SK-N-MC (cell line): Measurements from ENCODE around the gene DAZAP1.

Source experiments
- EZH2 ChIP-seq: fragments of 200-600 bp; sonication (generic); IDR thresholded peaks from one replicate; pipeline ENCODE4 v1.6.1; 2017; ENCODE audit warnings: antibody characterized with exemption
- POLR2AphosphoS5 ChIP-seq: IDR thresholded peaks from 2 replicates; pipeline ENCODE4 v1.6.1; 2012; ENCODE audit warnings: mild to moderate bottlenecking, low read depth, low read length, borderline replicate concordance

GRCh38 chr19:1393841-1394240 lies 13.5 kb upstream of the DAZAP1 start:
- TF ChIP-seq POLR2AphosphoS5 (no peak), EZH2 (no peak)
